Middle frontal gyrus (tissue), 1 donor: ENCODE data around the gene CHCHD3.
"Not testable (repeated sequence)": the region's sequence is repeated elsewhere in the genome, so short reads cannot be mapped to it uniquely, and the experiment has no call there.

ENCODE experiments used
- DNase-seq: peaks from one replicate; pipeline ENCODE4 v3.0.0-alpha.2; 2015; ENCODE audit warnings: low spot score; ENCODE audit errors: extremely low spot score

The CHCHD3 gene

DNA sequence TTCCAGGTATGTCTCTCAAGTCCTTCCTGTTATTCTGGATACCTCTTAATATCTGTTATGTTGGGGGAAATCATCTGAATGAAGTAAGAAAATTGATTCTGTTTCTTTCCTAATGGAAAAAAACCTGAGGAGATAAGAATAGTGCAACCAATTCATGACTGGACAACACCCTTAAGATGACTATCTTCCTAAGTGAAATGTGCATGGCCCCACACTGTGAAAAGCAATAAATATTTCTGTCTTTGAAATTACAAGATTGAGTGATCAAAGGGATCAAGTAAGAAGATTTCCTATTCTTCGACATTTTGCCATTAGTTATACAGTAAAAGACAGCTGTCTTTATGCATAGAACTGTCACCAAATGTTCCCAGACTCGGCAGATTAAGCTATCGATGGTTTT is 73.9 kb downstream of the CHCHD3 start:
- no peak for DNase-seq

GRCh38 chr7:133003052-133003910 is 78.6 kb downstream of the CHCHD3 start:
- no peak for DNase-seq

- DNase-seq, result no peak
Observed at GRCh38 chr7:133001727-133002126, 80.2 kb downstream of the CHCHD3 start.

- DNase-seq, result no peak
Observed at GRCh38 chr7:132999845-133000244, 82.0 kb downstream of the CHCHD3 start.

DNA sequence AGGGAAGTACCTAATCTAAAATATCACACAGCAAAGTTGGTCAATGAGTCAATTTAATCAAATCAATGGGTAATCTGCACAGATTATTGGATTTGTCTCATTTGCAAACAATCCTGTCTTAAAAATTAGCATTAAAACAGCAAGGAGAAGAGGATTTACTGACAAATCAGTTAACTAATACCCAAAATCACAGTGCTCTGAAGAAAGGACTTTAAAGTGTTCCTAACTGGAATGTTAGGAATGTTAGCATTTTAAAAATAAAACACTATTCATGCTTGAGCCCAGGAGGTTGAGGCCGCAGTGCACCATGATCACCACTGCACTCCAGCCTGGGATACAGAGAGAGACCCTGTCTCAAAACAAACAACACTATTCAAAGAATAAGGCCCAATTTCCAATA is 83.1 kb downstream of the CHCHD3 start:
- DNase-seq, result no peak

GRCh38 chr7:132997505-132997904 is 84.4 kb downstream of the CHCHD3 start:
- DNase-seq, result no peak

DNA sequence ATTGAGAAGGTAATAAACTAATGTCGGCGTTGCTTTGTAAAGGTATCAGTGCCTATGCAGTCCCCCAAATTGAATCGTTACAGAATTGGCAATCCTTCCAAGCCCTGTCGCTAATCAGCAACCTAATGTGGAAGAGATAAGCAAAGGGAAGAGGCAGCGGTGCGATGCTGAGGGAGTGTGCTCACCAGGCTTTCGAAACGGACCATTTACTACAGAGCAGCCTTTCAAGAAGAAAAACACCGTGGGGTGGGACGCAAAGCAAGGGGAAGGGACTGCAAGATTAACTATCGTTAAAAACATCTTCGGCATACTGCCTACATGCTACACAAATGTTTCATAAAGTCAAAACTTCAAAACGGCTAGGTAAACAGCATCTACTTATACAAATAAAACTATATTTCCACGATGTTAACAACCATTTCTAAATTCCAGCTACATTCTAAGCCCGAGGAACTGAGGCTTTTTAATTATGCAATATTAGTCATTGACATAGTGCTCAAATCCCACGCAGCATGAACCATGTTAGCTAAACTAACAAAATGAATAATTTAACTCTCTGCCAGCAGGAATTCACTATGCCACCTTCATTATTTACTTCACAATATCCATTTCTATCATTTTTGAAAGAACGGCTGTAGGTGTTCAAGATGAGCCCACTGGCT is 85.2 kb downstream of the CHCHD3 start:
- DNase-seq, result no peak

- DNase-seq, result no peak
Observed at GRCh38 chr7:132993377-132994013, 88.4 kb downstream of the CHCHD3 start.

GRCh38 chr7:132991615-132992587 is 90.0 kb downstream of the CHCHD3 start:
- no peak for DNase-seq

- no peak for DNase-seq
Observed at GRCh38 chr7:132988117-132988516, 93.8 kb downstream of the CHCHD3 start.

- DNase-seq, result no peak
Observed at GRCh38 chr7:132980402-132980801, 101.5 kb downstream of the CHCHD3 start.

GRCh38 chr7:132979524-132979923 is 102.4 kb downstream of the CHCHD3 start:
- DNase-seq, result no peak

GRCh38 chr7:132977234-132977633 is 104.7 kb downstream of the CHCHD3 start:
- DNase-seq, result no peak

DNA sequence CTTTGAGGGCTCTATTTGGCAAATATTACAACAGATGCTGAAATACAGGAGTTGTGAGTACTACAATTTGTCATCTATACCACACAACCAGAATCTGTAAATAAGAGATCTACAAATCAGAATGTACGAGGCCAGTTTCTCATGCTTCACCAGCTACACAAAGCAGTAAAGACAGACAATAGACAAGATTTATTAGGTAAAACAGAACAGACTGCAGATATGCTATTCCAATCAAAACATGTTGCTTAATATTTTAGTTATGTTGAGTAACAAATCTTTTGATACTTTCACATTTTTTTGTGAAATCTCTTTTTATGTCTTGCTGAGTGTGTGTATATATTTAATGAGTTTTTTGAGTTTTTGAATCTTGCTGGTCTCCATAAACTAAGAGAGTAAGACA is 109.1 kb downstream of the CHCHD3 start:
- no peak for DNase-seq

DNA sequence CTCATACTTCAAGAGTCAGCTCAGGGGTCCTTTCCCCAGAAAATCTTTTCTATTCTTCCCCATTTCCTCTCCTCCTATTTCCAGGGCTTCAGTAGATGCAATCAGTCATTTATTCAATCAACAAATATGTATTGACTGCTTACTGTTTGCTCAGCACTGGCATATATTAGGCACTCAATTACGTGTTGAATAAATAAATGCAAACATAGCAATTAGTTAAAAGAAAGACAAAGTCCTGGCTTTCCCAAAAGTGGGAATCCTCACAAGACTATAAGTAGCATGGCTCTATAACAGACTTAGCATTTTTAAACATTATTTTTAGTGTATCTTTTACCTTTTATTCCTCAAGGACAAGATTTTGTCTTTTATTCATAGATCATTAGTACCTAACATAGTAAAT is 111.6 kb downstream of the CHCHD3 start:
- no peak for DNase-seq

- DNase-seq, result no peak
Observed at GRCh38 chr7:132969520-132969919, 112.4 kb downstream of the CHCHD3 start.

DNA sequence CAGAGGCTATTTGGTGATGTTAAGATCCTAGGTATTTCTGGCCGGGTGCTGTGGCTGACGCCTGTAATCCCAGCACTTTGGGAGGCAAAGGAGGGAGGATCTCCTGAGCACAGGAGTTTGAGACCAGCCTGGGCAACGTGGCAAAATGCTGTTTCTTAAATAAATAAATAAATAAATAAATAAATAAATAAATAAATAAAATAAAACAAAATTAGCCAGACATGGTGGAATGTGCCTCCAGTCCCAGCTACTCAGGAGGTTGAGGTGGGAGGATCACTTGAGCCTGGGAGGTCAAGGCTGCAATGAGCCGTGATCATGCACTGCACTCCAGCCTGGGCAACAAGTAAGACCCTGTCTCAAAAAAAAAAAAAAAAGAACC is 114.4 kb downstream of the CHCHD3 start:
- not testable (repeated sequence) for DNase-seq

DNA sequence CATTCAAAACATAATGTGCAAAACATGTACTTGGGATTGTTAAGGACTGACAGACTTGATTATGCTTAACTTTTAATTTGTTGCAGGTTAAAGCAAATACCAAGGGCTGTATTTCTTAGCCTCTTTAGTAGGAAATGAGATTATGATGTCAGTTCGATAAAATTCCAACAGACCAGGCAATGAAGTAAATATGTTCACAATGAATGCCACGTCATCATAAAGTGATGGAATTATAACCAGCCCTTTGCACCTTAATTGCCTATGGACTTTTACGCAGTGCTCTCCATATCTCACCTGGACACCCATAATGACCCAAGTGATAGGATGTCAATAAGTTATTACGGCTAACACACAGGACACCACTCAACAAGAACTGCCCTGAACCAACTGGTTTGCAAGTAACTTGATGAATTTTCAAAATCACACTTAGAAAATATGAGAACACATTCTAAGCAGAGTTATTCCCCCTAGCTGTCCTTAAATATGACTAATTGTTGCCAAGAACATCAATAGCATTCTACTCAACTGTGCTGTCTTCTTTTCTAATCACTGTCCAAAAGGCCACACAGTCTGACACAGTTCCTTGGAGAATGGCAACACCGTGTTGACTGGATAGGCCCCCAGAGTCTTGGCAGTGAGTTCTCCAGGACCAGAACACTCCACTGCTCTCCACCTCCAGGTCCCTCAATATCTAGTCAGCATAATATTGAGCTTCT is 115.0 kb downstream of the CHCHD3 start:
- DNase-seq, result no peak

DNA sequence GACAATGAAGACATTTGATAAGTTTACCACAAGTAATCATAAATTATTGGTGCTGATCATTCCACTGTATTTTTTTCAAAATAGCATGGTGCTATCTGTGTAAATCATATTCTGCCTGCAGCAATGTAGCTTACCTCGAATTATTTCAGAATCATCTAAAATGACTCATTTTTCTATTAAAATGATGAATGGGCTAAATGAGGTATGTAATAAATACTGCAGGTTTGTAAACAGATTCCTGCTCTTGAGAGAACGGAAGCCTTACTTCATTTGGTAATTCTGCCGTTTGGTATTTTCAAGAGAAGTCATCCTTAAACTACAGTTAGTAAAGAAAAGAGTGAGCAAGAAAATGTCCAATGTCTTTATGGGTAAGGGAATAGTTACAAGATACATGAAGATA is 115.9 kb downstream of the CHCHD3 start:
- DNase-seq, result no peak

DNA sequence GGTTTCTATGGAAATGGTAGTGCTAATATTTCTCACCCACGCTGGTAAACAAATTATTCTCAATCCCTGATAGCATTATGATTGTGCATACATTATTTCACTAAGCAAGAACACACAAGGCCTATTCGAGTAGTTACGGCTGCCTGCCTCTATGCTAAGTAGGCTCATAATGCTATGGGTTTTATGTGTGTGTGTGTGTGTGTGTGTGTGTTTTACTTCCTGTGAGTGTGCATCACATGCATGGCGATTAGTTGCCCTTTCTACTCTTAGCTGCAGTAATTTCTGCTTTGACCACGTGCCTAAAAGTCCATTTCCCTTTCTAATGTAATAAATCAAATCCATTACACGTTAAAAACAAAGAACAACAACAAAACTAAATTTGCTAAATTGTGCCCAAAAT is 117.0 kb downstream of the CHCHD3 start:
- DNase-seq, result no peak

DNA sequence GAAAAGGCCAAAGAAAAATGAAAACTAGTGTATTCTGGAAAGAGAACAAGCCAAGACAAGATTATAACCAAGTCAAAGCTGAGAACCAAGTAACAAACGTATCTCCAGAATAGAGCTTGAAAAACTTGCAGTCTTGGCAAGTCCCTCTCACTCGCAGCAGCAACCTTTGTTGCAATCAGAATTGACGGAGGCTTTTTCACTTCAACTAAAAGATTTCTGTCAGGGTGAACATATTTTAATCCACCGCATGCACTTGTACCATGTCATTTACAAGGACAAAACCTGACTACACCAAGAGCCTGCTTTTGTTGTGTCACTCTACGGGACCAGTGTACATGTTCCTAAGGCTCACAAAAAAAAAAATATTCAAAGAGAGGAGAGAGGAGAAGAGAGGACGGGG is 122.0 kb downstream of the CHCHD3 start:
- no peak for DNase-seq
